HG02840 (cell line): ENCODE measurements around the gene SERP2.

ENCODE experiments used
- ATAC-seq: cut with Tn5 transposase; IDR thresholded peaks from one replicate; pipeline ENCODE4 v1.9.1; 2021; ENCODE audit warnings: mild to moderate bottlenecking, moderate library complexity, moderate number of reproducible peaks; ENCODE audit not compliant: unreplicated experiment, low FRiP score

The SERP2 gene

GRCh38 chr13:44354884-44355283 is 18.7 kb upstream of the SERP2 start:
- ATAC-seq: no peak

- ATAC-seq: no peak
Observed at GRCh38 chr13:44355621-44356020, 18.0 kb upstream of the SERP2 start.

GRCh38 chr13:44359983-44360375 is 13.6 kb upstream of the SERP2 start:
- ATAC-seq: no peak

GRCh38 chr13:44362394-44363040 is 11.1 kb upstream of the SERP2 start:
- no peak for ATAC-seq

- ATAC-seq: no peak
Observed at GRCh38 chr13:44363631-44364344, 9.8 kb upstream of the SERP2 start.

- no peak for ATAC-seq
Observed at GRCh38 chr13:44364345-44365000, 9.2 kb upstream of the SERP2 start.

- no peak for ATAC-seq
Observed at GRCh38 chr13:44365008-44365407, 8.6 kb upstream of the SERP2 start.

- no peak for ATAC-seq
Observed at GRCh38 chr13:44365899-44366298, 7.7 kb upstream of the SERP2 start.

- no peak for ATAC-seq
Observed at GRCh38 chr13:44368062-44368591, 5.5 kb upstream of the SERP2 start.

- ATAC-seq: no peak
Observed at GRCh38 chr13:44368599-44369368, 4.8 kb upstream of the SERP2 start.

- ATAC-seq: no peak
Observed at GRCh38 chr13:44371421-44371820, 2.2 kb upstream of the SERP2 start.

- no peak for ATAC-seq
Observed at GRCh38 chr13:44373247-44373600, 400 bp upstream of the SERP2 start.

GRCh38 chr13:44374348-44374712 is 706 bp downstream of the SERP2 start:
- ATAC-seq: no peak

GRCh38 chr13:44378277-44378676 is 4.7 kb downstream of the SERP2 start:
- no peak for ATAC-seq

- ATAC-seq: no peak
Observed at GRCh38 chr13:44379885-44380284, 6.3 kb downstream of the SERP2 start.

- ATAC-seq: no peak
Observed at GRCh38 chr13:44380404-44381165, 7.0 kb downstream of the SERP2 start.

- ATAC-seq: no peak
Observed at GRCh38 chr13:44382635-44383145, 9.1 kb downstream of the SERP2 start.

- no peak for ATAC-seq
Observed at GRCh38 chr13:44383945-44384344, 10.3 kb downstream of the SERP2 start.

GRCh38 chr13:44384778-44385177 is 11.2 kb downstream of the SERP2 start:
- no peak for ATAC-seq

- no peak for ATAC-seq
Observed at GRCh38 chr13:44385401-44385800, 11.8 kb downstream of the SERP2 start.
